ENCODE measurements around the gene ZNF778.

DNA sequence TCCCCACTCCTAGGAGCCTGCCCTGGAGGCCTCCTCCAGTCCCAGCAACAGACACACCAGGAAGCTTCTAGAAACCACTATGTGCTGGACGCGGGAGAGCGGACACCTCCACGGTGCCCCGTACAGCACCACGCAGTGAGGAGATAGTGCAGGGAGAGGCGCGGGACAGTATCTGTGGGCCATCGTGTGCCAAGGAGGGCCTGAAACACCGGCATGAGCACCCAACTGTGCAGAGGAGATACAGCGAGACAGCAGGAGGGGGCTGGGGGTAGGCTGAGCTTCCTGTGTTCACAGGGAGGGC, 57.7 kb downstream of the ZNF778 start:
- TF ChIP-seq, protein P1, sequence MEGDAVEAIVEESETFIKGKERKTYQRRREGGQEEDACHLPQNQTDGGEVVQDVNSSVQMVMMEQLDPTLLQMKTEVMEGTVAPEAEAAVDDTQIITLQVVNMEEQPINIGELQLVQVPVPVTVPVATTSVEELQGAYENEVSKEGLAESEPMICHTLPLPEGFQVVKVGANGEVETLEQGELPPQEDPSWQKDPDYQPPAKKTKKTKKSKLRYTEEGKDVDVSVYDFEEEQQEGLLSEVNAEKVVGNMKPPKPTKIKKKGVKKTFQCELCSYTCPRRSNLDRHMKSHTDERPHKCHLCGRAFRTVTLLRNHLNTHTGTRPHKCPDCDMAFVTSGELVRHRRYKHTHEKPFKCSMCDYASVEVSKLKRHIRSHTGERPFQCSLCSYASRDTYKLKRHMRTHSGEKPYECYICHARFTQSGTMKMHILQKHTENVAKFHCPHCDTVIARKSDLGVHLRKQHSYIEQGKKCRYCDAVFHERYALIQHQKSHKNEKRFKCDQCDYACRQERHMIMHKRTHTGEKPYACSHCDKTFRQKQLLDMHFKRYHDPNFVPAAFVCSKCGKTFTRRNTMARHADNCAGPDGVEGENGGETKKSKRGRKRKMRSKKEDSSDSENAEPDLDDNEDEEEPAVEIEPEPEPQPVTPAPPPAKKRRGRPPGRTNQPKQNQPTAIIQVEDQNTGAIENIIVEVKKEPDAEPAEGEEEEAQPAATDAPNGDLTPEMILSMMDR (IDR thresholded peaks at IDR 0.05), result no peak
- TF ChIP-seq EZH2 (IDR thresholded peaks at IDR 0.05; ENCODE audit: borderline replicate concordance, insufficient read depth, low read depth, low read length, poor library complexity, severe bottlenecking), result no peak

All from B cell (primary cell).